Endothelial cell (in vitro differentiated cells): ENCODE data around the gene CD28. TPM values are rescaled to one million over a fixed set of nuclear protein-coding genes. Genes with fewer than 3 reads are reported as not detected.
"Not testable (repeated sequence)": the region's sequence is repeated elsewhere in the genome, so short reads cannot be mapped to it uniquely, and the experiment has no call there.

Source experiments
- DNase-seq: peaks from one replicate; pipeline ENCODE4 v3.0.0; 2021; ENCODE audit warnings: low spot score
- H3K27ac Mint-ChIP-seq: one replicate; pipeline ENCODE4 v1.8.0; 2021; ENCODE audit warnings: mixed read lengths, inconsistent platforms; ENCODE audit not compliant: unreplicated experiment
- H3K27me3 Mint-ChIP-seq: one replicate; pipeline ENCODE4 v1.8.0; 2021; ENCODE audit warnings: mild to moderate bottlenecking, moderate library complexity, mixed read lengths, inconsistent platforms; ENCODE audit not compliant: unreplicated experiment
- H3K36me3 Mint-ChIP-seq: one replicate; pipeline ENCODE4 v1.8.0; 2021; ENCODE audit warnings: mild to moderate bottlenecking, low read depth, mixed read lengths, inconsistent platforms; ENCODE audit not compliant: unreplicated experiment
- H3K4me1 Mint-ChIP-seq: one replicate; pipeline ENCODE4 v1.8.0; 2021; ENCODE audit warnings: mild to moderate bottlenecking, mixed read lengths, inconsistent platforms; ENCODE audit not compliant: unreplicated experiment
- H3K4me3 Mint-ChIP-seq: one replicate; pipeline ENCODE4 v1.8.0; 2021; ENCODE audit warnings: mild to moderate bottlenecking, mixed read lengths, inconsistent platforms; ENCODE audit not compliant: unreplicated experiment
- H3K9me3 Mint-ChIP-seq: one replicate; pipeline ENCODE4 v1.8.0; 2021; ENCODE audit warnings: mixed read lengths, inconsistent platforms; ENCODE audit not compliant: unreplicated experiment
- total RNA-seq: library from RNA; stranded (reverse); fragmentation: NEBNext Ultra II Directional; extraction: Animal tissue kit (Norgen Biotek cat#: 25700); gene quantifications from one replicate; pipeline ENCODE4 v1.2.1, GENCODE V29; 2021; ENCODE audit not compliant: unreplicated experiment
- TF ChIP-seq, protein P1 (sequence below): fragments of 200-600 bp; sonication (generic); IDR thresholded peaks from one replicate; pipeline ENCODE4 v1.5.0; 2021; ENCODE audit warnings: antibody characterized with exemption; ENCODE audit not compliant: unreplicated experiment

The CD28 gene
- total RNA-seq, 1 donor from 2014 or later: not detected

DNA sequence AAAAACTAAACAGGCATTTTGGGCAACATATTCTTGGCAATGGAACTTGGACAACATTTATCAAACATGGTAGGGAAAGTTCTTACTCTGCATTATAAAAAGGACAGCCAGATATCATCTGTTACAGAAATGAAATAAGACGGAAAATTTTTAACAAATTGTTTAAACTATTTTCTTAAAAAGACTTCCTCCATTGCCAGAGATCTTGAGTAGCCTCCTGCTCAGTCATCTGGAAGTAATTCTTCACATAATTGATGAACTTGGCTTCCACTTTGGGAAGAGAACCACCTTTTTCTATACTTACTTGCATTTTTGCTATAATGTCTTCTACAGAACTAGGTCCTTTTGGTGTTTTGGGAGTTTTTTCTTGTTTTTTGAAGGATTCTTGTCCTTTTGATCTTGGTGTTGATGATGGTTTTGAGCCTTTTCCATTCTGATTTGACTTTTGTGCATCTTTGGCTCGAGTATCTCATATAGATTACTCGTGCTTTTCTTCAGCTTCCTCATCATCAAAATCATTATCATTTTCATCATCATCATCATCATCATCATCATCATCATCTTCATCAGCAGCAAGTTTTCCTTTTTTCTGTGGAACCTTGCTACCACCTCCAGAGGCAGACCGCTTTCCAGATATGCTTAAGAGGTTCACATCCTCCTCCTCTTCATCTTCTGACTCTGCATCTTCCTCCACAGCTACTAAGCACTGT, 66.2 kb downstream of the CD28 start:
- peaks cover 4% of the 10 kb centered on the region for H3K4me1 Mint-ChIP-seq
- DNase-seq: no peak
- H3K4me3 Mint-ChIP-seq: no peak overlapping the region
- no peaks in the 10 kb centered on the region for H3K9me3 Mint-ChIP-seq
- no peak overlapping the region for H3K27ac Mint-ChIP-seq
- TF ChIP-seq, protein P1, sequence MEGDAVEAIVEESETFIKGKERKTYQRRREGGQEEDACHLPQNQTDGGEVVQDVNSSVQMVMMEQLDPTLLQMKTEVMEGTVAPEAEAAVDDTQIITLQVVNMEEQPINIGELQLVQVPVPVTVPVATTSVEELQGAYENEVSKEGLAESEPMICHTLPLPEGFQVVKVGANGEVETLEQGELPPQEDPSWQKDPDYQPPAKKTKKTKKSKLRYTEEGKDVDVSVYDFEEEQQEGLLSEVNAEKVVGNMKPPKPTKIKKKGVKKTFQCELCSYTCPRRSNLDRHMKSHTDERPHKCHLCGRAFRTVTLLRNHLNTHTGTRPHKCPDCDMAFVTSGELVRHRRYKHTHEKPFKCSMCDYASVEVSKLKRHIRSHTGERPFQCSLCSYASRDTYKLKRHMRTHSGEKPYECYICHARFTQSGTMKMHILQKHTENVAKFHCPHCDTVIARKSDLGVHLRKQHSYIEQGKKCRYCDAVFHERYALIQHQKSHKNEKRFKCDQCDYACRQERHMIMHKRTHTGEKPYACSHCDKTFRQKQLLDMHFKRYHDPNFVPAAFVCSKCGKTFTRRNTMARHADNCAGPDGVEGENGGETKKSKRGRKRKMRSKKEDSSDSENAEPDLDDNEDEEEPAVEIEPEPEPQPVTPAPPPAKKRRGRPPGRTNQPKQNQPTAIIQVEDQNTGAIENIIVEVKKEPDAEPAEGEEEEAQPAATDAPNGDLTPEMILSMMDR: no peak
- no peaks in the 10 kb centered on the region for H3K36me3 Mint-ChIP-seq
- peaks cover 4% of the 10 kb centered on the region for H3K27me3 Mint-ChIP-seq

DNA sequence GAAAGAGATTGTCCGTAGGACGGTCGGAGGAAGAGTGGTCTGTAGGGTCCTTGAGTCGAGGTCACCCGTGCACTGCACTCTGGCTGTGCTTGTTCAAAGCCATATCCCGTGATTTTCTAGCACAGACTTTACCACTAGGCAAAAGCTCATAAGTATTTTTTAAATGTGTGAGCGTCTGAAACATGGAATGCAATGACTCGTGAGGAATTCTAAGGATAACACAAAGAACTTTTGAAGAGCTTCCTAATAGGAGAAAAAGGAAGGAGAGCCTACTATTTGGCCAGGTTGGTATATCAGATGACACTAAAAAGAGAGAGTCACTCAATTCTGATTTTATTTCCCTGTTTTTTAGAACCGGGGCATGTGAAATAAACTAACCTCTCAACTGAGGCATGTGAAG, 68.3 kb downstream of the CD28 start:
- H3K27ac Mint-ChIP-seq: no peak overlapping the region
- TF ChIP-seq, protein P1: no peak
- no peaks in the 10 kb centered on the region for H3K36me3 Mint-ChIP-seq
- no peak overlapping the region for H3K4me3 Mint-ChIP-seq
- no peaks in the 10 kb centered on the region for H3K9me3 Mint-ChIP-seq
- no peak for DNase-seq
- peaks cover 4% of the 10 kb centered on the region for H3K27me3 Mint-ChIP-seq
- peaks cover 4% of the 10 kb centered on the region for H3K4me1 Mint-ChIP-seq

DNA sequence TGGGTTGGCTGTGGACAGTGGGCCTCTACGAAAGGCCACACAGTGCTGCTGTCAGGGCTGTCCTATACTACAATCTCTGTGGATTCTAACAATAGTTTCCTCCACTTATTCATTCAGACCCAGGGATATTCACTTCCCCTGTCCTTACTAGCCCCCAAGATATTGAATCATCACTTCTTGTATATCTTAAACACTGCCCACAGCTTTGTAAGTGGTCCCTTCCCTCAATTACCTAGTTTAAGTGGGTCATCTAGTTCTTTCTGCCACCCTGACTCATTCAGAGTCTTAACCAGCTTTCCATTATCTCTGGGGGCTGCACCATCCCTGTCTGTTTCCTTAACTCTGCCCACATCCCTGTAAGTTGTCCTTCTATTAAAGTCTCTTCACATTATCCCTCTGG, 69.2 kb downstream of the CD28 start:
- no peaks in the 10 kb centered on the region for H3K36me3 Mint-ChIP-seq
- no peak for DNase-seq
- TF ChIP-seq, protein P1: no peak
- H3K9me3 Mint-ChIP-seq: no peaks in the 10 kb centered on the region
- no peak overlapping the region for H3K4me3 Mint-ChIP-seq
- H3K27me3 Mint-ChIP-seq: peaks cover 4% of the 10 kb centered on the region
- no peak overlapping the region for H3K27ac Mint-ChIP-seq
- H3K4me1 Mint-ChIP-seq: peaks cover 4% of the 10 kb centered on the region

DNA sequence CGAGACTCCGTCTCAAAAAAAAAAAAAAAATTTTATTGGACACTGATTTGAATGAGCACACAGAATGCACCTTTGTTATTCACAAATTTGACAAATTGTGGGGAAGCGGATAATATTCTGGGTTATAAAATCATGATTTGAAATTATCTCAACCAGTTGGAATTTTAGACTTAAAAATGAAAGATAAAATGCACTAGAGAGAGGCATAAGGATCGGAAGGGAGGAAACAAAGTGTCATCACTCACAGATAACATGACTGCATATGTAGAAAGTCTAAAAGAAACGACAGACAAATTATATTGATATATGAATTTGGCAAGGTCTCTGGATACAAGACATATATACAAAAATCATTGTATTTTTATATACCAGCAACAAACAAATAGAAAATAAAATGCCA, 70.6 kb downstream of the CD28 start:
- peaks cover 4% of the 10 kb centered on the region for H3K27me3 Mint-ChIP-seq
- DNase-seq: no peak
- no peaks in the 10 kb centered on the region for H3K9me3 Mint-ChIP-seq
- no peaks in the 10 kb centered on the region for H3K36me3 Mint-ChIP-seq
- H3K4me1 Mint-ChIP-seq: peaks cover 4% of the 10 kb centered on the region
- TF ChIP-seq, protein P1: no peak
- no peak overlapping the region for H3K4me3 Mint-ChIP-seq
- no peak overlapping the region for H3K27ac Mint-ChIP-seq

DNA sequence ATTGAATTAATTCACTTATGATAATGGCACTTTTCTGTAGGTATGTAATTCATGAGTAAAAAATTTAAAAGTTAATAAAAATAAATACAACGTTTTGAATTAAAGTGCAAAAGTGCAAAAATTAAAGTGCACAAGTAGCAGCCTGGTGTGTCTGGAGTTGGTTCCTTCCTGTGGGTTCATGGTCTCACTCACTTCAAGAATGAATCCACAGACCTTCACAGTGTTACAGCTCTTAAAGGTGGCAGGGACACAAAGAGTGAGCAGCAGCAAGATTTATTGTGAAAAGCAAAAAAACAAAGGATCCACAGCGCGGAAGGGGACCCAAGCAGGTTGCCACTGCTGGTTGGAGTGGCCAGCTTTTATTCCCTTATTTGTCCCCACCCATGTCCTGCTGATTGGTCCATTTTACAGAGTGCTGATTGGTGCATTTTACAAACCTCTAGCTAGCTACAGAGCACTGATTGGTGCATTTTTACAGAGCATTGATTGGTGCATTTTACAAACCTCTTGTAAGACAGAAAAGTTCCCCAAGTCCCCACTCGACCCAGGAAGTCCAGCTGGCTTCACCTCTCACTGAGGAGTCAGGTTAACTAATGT, 73.1 kb downstream of the CD28 start:
- not testable (repeated sequence) for H3K27ac Mint-ChIP-seq, H3K9me3 Mint-ChIP-seq, H3K27me3 Mint-ChIP-seq, DNase-seq, H3K4me3 Mint-ChIP-seq, H3K36me3 Mint-ChIP-seq
- H3K4me1 Mint-ChIP-seq: peaks cover 24% of the 10 kb centered on the region
